Activated gamma-delta T cell treated with Interleukin-2 at 50 U/mL for 16 hours (primary cell): Measurements from ENCODE around the gene RNU5B-1.
"Not testable (repeated sequence)": the region's sequence is repeated elsewhere in the genome, so short reads cannot be mapped to it uniquely, and the experiment has no call there.

Source experiments
- DNase-seq: peaks from one replicate; pipeline ENCODE4 v3.0.0-alpha.2; 2020

Gene RNU5B-1

DNA sequence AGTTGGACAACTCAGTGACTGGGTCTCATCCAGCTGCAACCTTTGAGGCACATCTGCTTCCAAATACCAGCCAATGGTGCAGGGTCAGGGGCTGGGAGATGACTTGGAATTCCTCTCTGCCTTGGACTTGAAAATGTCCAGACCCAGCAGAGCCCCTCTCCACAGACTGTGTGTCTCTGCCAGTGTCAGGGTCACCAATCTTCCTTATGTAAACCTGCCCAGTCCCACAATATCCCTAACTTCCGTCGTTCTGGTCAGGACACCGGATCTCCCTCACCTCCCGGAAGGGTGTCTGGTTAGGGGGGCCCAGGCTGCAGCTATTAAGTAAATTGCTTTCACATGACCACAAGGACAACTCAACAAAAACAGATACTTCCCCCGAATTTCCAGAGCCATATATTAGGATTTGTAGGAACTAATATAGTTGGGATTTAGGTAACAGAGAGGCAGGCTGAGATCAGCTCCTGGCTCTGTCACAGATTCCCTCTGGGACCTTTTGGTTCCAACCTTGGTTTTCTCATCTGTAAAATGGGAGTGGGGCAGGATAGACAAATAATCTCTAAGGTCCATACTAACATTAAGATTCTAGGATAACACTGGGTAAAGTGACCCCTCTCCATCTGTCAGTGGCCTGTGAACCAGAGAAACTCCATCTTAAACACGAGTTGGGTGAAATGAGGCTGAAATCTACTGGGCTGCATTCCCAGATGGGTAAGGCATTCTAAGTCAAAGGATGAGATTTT lies 42.5 kb downstream of the RNU5B-1 start:
- DNase-seq, result no peak

DNA sequence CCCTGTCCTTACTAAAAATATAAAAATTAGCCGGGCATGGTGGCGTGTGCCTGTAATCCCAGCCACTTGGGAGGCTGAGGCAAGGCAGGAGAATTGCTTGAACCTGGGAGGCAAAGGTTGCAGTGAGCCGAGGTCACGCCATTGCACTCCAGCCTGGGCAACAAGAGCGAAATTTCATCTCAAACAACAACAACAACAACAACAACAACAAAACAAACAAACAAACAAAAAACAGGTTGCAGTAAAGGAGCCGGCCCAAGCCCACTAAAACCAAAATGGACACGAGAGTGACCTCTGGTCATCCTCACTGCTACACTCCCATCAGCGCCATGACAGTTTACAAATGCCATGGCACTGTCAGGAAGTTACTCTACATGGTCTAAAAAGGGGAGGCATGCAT lies 43.3 kb downstream of the RNU5B-1 start:
- not testable (repeated sequence) for DNase-seq

DNA sequence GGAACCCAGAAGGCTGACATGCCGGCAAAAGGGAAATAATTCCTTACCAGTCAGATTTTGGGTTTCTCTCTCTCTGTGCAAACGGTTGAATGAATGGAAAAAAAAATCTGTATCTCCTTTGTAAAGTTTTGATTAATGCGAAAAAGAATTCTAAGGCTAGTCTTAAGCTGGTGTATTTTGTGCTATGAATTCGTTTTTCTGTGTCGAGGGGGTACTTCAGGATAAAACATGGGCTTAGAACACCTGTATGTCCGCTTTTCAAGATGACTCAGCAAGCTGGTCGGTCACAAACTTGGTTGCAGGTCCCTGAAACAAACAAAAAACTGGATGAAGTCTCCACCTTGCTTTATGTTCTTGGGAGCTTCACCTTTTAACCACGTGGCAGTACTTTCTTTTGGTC lies 44.9 kb downstream of the RNU5B-1 start:
- DNase-seq, result no peak

DNA sequence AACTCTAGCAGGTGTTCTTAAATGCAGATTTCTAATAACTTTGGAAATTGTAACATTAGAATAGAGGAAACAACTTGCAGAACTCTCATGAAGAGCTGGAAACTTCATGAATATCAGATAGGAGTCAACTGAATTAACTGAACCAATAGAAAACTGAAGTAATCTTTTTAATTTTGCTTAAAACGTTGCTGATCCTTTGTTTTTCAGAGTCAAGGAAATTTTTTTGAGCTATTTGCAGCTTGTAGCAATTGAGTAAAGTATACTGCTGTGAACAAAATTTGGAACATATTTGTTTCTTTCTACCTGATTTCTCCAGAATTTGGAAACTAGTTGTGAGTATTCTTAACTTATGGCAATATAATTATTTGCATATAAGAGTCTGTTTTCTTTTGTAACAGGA lies 47.5 kb downstream of the RNU5B-1 start:
- DNase-seq, result not testable (repeated sequence)
